GM18870 (cell line): ENCODE results near the gene TP73.

ENCODE experiments used
- ATAC-seq: cut with Tn5 transposase; IDR thresholded peaks from one replicate; pipeline ENCODE4 v1.9.1; 2021; ENCODE audit warnings: moderate library complexity; ENCODE audit not compliant: unreplicated experiment

TP73 gene

DNA sequence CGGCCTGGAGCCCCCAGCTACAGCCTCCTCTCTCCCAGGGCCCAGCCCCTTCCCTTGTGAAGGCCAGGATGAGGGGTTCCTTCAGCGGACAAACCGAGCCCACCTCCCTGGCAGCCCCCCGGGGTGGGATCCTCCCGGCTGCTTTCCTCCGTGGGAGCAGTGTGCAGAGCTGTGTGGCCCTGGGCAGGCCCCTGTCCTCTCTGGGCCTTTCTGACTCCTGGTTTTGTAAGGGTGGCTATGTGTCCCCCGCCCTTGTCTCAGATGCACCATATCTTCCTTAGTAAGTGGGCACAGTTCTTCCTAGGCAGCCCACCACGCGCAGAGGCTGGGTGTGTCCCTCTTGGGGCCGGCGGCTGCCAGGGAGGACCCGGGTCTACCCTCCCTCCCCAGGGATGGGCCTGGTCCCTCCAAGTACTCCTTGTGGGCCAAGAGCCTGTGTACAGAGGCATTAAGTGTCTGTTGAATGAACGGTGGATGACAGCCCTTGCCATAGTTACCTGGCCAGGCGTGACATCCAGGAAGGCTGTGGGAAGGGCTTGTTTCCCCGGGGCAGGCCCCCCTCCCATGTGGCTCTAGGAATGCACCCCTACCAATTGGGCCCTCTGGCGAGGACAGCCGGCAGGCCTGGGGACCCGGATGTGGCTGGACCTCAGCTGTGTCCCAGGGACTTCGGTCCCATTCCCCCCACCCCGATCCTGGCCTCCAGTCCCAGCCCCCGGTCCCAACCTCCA is 124.1 kb downstream of the TP73 start:
- ATAC-seq: no peak

DNA sequence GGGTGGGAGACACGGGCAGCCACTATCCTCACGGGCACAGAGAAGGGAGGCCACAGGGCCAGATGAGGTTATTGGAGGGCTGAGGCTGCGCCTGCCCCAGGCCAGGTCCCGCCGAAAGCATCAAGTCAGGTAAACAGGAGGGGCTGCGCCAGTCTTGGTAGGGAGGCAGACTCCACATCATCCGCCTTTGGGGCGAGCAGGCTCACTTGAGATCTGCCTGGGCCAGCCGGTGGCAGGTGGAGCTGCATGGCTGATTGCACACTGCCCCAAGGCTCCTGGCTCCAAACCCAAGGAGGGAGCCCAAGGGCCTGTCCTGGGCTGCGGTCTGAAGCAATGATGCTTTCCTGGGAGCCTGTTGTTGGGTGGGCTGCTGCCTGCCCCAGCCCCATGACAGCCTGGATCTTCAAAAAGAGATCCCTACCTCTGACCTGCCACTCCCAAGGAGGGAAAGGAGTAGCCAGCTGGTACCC is 124.8 kb downstream of the TP73 start:
- ATAC-seq: no peak

DNA sequence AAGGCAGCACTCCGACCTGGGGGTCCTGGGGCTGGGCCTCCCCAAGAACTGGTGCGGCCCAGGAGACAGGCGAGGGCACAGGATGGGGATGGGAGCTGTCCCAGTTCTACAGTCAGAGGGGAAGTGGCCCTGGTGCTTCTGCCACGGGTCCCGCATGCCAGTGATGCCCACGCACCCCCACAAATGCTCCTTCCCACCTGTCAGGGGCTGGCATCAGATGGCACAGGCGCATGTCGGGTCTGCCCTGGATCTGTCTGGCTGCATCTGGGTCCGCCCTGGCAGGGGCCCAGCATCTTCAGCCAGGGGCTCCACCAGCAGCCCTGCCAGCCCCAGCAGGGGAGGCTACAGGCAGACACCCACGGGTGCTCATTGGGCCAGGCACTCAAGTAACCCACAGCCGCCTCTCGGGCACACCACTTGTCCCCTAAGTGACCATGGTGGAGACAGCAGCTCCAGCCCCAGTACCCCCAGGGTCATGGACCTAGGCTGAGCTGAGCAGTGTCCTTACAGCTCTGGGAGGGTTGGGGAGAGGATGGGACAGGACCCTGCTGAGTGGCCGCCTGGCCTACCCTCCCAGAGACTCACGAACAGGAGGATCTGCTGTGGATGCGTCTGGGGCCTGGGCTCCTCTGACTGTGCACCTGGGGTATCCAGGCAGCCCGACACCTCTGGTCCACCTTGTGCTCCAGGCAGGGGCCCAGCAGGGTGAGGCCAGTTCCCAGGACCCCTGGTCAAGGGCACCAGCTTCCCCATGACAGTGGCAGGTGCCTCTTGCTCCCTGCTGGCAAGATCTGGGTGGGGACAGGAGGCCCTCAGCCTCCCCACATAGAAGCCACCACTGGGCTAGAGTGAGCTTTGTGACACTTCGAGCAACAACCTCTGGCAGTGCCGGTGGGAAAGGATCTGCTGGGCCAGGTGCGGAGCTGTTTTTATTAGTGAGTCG is 125.6 kb downstream of the TP73 start:
- ATAC-seq: no peak

DNA sequence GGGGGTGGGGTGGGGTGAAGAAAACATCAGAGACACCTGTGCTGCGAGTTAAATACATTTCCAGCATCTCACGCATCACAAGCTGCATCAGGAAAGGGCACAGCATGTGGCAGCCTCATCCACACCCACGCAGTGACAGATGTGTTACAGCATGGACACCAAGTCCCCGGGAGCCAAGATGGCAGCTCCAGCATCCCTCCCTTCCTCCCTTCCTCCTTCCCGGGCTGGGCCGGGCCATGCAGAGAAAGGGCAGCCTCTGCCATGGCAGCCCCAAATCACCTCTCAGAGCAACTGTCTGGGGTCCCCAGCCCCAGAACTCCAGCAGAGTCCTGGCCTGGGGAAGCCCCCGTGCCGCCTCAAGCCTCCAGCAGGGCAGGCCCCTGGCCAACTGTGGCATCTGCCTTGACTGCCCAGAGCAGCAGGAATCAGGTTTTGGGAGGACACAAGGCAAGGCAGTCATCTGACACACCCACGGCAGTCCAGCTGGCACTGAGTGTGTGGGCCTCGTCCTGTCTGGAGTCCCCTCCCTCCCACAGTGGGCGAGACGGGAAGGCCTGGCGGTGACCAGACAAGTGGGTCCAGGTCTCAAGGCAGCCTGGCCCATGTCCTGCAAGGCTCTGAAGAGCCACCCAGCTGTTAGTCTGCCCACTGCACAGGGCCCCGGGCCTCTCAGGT is 126.4 kb downstream of the TP73 start:
- ATAC-seq: no peak

DNA sequence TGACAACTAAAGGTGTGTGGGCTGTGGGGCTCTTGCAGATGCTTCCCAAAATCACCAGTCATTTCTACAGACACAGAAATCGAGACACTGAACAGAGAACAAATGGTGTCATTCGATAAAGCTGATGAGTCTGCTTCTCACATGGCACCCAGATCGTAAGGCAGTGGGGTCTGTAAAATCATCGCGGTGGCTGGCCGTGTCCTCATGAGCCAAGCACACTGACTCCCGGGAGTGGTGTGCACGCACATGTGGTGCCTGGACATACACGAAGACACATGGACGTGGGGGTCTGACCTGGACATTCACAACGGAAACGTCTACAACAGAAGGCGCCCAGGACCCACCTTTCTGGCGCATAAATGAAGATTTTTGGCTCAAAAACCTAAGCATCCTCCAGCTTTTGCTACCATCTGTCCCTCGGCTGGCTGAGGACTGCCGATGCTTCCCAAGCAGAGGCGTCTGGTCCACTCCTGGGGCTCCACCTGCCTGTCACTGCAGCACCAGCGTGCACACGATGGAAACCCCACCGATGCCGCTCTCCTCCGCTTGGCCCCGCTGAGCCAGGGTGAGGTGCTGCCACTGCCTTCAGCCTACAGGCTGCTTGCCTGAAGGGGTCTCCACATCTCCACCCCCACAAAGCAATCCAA is 127.1 kb downstream of the TP73 start:
- no peak for ATAC-seq

DNA sequence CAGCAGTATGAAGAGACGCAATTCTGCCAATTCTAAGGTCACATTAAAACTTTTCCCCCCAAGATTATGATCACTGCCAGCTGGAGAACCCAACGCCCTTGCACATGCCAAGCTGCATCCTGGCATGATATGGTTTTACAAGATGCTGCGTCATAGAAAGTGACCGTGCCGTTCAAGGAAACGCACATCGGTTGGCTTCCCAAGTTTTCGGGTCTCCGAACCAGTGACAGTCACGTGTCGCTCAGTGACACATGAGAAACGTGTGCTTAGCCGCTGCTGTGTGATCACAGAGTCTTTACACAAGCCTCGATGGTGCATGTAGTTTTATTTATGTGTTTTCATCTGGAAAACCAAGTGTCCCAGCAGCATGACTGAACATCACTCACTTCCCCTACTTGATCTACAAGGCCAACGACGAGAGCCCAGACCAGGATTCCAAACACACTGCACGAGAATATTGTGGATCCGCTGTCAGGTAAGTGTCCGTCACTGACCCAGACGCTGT is 127.6 kb downstream of the TP73 start:
- no peak for ATAC-seq

DNA sequence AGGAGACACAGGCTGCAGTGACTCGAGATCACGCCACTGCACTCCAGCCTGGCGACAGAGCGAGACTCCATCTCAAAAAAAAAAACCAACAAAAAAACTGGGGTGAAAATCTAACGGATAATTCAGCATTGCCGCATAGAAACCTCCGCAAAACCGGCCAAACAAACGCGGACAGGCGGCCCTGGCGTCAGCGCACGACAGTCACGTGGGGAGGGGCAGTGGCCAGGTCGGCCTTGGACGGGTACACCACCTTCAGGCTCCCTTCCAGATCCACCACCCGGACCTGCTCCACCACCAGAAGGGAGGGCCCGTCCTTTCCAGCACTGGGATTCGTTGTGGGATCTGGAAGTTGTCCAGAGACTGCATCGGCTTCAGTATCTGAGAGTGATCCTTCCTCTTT is 128.6 kb downstream of the TP73 start:
- ATAC-seq: no peak

DNA sequence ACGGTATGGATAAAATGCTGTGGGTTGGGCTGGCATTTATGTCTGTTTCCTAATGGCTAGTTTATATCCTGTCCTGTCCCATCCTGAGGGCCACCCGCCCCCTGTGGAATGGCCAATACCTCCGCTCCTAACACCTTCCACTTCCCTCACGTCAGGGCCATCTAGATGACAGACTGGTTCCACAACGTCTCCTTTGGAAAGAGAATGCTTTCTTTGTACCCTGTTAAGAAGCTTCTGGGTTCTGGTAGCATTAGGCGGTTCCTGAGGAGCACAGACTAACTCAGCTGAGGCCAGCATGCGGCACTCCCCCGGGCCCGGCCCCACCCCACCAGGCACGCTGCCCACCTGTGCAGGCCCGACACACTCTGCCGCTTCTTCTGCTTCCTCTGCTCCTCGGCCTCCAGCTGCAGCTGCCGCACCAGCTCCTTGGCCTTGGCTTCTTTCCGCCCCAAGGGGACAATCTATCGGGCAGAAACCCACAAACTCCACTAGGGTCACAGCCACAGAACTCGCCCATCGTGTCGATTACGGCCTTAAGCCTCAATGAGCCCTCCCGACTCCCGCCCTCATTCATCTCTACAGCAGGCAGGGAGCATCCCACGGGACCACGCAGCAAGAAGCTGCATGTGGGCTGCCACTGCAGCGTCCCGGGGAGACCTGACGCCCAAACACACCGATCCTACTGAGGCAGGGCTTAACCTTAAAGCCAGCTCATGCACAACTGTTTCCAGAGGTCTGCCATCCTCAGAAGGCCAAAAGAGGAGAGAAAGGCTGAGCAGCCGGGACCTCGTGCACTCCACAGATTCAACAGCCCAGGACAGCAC is 131.5 kb downstream of the TP73 start:
- ATAC-seq: no peak

DNA sequence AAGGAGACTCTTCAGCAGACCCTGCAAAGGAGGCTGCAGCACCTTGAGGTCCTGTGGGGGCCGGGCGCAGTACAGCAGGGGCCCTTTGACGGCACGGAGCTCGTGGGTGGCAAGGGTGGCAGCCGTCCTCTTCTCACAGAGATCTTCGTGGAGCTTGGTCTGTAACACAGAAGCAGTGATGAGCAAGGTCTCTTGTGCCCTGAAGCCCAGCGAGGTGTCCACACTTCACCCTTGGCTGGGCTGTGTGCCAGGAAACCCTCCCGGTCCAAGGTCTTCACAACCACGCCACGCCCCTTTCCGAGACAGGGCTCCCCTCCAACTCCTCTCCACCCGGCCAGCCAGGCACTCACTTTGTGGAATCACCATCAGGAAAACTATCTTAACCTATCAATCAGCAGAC is 132.7 kb downstream of the TP73 start:
- ATAC-seq: no peak

DNA sequence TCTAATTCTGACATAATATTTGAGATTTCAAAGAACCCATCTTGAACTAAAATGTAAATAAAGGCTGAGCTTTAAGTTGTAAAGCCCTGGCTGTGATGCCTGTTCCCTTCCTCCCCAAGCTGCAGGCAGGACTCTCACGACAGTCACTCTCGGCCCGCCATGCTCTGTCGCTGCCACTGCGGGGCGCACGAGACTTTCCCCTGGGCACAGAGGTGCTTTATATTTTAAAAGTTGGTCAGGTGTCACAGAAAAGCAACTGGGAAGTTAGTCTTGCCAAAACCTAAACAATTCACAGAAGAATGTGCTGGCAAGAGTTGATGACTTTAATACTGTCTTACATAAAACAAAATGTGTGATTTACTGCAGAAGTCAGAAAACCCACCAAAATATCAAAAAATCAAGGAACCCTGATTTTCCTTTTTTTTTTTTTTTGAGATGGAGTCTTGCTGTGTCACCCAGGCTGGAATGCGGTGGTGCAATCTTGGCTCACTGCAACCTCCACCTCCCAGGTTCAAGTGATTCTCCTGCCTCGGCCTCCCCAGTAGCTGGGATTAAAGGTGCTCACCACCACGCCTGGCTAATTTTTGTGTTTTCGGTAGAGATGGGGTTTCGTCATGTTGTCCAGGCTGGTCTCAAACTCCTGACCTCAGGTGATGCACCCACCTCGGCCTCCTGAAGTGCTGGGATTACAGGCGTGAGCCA is 133.3 kb downstream of the TP73 start:
- ATAC-seq: no peak
